ENCODE results near the gene ACTR3C. TPM values are rescaled to one million over a fixed set of nuclear protein-coding genes. Genes with fewer than 3 reads are reported as not detected.

ACTR3C gene
- total RNA-seq, 3 donors from 2014 or later: 29.9 to 53.0 (median 30.2) TPM

DNA sequence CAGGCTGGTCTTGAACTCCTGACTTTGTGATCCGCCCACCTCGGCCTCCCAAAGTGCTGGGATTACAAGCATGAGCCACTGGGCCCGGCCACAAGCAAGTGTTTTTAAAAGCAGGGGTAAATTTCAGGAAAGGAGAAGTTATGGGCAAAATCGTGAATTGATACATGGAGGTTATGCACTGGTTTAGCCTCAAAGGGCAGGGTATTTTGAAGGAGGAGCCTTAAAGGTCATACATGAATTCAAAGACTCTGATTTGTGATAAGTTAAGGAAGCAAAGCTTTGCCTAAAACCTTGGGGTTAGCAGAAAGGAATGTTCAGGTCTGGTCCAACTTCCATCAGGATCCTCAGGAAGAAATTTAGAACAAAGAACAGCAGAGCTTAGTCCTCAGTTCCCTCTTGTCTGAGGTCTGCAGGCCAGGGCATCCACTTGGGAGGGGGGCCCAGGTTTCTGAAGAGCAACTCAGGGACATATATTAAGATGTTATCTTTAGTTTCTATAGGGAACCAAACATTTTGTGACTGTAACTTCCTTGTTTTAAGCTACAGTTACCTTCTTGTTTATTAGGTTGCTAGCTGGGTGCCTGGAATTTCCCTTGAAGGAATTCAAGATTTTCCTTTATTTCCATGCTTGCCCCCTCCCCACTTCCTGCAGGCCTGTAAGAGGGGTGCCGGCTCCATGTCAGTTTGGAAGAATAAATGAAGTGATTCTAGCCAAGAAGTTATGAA lies 42.5 kb upstream of the ACTR3C start:
- intact Hi-C loops (cut with DNase I, micrococcal nuclease): no loop called here
- TF ChIP-seq, protein P1, sequence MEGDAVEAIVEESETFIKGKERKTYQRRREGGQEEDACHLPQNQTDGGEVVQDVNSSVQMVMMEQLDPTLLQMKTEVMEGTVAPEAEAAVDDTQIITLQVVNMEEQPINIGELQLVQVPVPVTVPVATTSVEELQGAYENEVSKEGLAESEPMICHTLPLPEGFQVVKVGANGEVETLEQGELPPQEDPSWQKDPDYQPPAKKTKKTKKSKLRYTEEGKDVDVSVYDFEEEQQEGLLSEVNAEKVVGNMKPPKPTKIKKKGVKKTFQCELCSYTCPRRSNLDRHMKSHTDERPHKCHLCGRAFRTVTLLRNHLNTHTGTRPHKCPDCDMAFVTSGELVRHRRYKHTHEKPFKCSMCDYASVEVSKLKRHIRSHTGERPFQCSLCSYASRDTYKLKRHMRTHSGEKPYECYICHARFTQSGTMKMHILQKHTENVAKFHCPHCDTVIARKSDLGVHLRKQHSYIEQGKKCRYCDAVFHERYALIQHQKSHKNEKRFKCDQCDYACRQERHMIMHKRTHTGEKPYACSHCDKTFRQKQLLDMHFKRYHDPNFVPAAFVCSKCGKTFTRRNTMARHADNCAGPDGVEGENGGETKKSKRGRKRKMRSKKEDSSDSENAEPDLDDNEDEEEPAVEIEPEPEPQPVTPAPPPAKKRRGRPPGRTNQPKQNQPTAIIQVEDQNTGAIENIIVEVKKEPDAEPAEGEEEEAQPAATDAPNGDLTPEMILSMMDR (IDR thresholded peaks at IDR 0.05): no peak
- ATAC-seq: no peak

DNA sequence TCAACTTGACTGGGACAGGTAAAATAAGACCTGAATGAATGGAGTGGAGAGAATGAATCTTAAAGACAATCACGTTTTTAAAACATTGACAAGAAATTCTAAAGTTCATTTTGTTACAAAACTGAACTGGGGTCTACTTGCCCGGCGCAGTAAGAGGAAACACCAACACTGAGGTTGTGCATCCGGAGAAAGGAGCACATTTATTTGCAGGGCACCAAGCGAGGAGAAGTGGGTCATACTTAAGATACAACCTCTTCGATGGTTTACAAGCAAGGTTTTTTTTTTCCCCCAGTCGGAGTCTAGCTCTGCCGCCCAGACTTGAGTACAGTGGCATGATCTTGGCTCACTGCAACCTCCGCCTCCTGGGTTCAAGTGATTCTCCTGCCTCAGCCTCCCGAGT lies 41.8 kb upstream of the ACTR3C start:
- Histone ChIP-seq H3K4me1 (ENCODE audit: low read depth) (peaks cover 16% of the 10 kb centered on the region), H3K9me3 (no peaks in the 10 kb centered on the region), H3K36me3 (ENCODE audit: low read depth) (no peaks in the 10 kb centered on the region), H3K4me3 (no peak overlapping the region)
- DNase-seq: no peak
- no peak for ATAC-seq
- TF ChIP-seq, protein P1 (IDR thresholded peaks at IDR 0.05): no peak
- intact Hi-C loops (cut with DNase I, micrococcal nuclease): no loop called here

More for the DNA sequence above, 42.5 kb upstream of the ACTR3C start:
- no peaks in the 10 kb centered on the region for H3K36me3 ChIP-seq (ENCODE audit: low read depth)
- DNase-seq: no peak
- H3K4me3 ChIP-seq: no peak overlapping the region
- H3K4me1 ChIP-seq (ENCODE audit: low read depth): peaks cover 22% of the 10 kb centered on the region
- H3K9me3 ChIP-seq: no peaks in the 10 kb centered on the region

DNA sequence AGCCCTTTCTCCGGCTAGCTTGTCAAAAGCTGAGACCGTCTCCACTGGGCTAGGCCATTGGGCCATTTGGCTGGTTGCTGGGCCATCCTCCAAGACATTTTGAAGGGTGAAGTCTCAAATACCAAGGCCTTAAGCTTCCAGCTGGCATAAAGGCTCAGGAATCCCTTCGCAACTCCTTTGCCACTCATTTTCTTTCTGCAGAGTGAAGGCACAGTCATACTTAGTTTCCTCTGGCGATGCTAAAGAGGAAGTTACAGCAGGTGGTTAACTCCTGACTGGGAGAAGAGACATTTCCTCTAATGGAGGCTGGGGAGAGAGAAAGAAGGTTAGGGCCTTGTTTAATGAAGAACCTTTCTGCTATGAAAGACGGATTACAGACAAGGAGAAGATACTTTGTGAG lies 40.5 kb upstream of the ACTR3C start:
- no peak overlapping the region for H3K4me3 ChIP-seq
- ATAC-seq (no peak), DNase-seq (no peak)
- TF ChIP-seq, protein P1 (IDR thresholded peaks at IDR 0.05): no peak
- no peaks in the 10 kb centered on the region for H3K9me3 ChIP-seq
- H3K4me1 ChIP-seq (ENCODE audit: low read depth): peaks cover 6% of the 10 kb centered on the region
- intact Hi-C loops (cut with DNase I, micrococcal nuclease): no loop called here
- H3K36me3 ChIP-seq (ENCODE audit: low read depth): no peaks in the 10 kb centered on the region

DNA sequence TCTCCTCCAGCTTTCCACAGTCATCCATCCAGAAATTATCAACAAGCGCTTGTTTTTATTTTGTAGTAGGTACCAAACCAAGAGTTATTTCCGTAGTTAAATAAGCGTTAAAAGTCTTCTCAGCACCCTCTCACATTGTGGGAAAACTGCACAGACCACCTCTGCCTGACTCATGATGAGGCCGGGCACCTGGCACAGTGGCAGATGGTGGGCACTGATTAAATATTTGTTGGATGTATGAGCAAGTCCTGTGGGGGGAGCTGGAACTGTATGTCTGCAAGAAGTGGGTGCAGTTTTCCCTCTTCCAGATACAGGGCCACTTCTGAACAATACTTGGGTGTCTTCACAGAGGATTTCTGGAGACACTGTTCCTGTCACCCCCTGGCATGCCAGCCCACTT lies 40.0 kb upstream of the ACTR3C start:
- ATAC-seq (no peak), DNase-seq (no peak)
- TF ChIP-seq, protein P1 (IDR thresholded peaks at IDR 0.05): no peak
- H3K9me3 ChIP-seq: no peaks in the 10 kb centered on the region
- peaks cover 6% of the 10 kb centered on the region for H3K4me1 ChIP-seq (ENCODE audit: low read depth)
- no peaks in the 10 kb centered on the region for H3K36me3 ChIP-seq (ENCODE audit: low read depth)
- H3K4me3 ChIP-seq: no peak overlapping the region
- intact Hi-C loops (cut with DNase I, micrococcal nuclease): no loop called here

DNA sequence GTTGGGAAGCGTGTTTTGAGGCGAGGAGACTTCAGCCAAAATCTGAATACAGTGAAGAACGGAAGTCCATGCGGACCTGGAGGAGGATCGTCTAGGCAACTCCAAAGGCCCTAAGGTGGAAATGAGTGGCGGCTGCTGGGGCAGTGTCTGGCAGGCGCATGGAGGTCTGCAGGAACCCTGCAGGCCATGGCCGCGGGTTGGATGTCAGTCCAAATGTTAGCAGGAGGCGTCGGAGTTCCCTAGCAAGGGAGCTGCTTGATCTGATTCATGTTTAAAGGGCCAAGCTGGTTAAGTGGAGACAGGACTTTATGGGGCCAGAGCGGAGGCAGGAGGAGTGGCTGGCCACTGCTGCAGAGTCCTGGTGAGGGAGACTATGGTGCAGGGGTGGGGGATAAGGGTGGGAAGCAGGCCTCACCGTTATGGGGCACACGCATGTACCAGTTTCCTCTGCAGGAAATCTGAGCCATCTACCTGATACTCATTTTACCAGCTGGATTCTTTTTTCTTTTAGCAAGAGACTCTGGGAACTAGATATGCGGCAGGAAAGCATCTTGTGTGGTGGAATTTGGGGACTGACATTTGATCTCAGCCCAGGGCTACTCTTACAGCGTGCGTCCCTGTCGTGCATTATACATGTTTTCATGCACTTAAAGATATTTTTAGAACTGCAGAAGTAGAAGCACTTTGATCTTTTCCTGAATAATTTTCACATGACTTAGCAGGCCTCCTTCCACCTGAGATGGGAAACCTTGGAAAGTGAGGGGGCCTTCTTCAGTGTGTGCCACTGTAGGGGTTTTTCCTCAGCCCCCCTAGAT lies 38.7 kb upstream of the ACTR3C start:
- no peaks in the 10 kb centered on the region for H3K36me3 ChIP-seq (ENCODE audit: low read depth)
- TF ChIP-seq, protein P1 (IDR thresholded peaks at IDR 0.05): no peak

More for the DNA sequence above, 38.7 kb upstream of the ACTR3C start:
- Histone ChIP-seq H3K9me3 (no peaks in the 10 kb centered on the region), H3K4me1 (ENCODE audit: low read depth) (peaks cover 2% of the 10 kb centered on the region), H3K4me3 (no peak overlapping the region)
- ATAC-seq (no peak), DNase-seq (no peak)
- intact Hi-C loops (cut with DNase I, micrococcal nuclease): no loop called here

Measured in mucosa of descending colon (tissue), 3 donors.